ENCODE results near the gene ST6GAL2.

DNA sequence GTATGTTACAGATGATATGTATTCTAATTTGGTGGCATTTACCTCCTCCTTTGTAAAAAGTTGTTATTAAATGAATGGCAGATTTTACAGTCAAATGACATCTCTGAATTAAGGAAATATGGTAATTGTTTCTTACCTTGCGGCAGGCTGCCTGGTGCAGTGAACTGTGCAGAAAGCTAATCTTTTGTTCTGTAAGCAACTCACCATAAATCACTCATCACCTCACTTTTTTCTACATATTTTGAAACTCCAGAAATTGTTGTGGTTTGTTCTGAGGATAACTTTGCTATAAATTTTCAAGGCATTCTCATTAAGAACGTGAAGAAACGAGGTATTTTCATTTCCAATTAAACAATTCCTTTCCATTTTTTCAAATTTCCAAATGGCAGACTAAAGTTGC is 52.7 kb downstream of the ST6GAL2 start:
- TF ChIP-seq CTCF (IDR thresholded peaks at IDR 0.05) (no peak), POLR2A (IDR thresholded peaks at IDR 0.05) (no peak)

Data from lower leg skin (tissue), 3 donors.